HUDEP-2 (cell line): ENCODE data around the gene ANXA1.

Source experiments
- DNase-seq, 76 experiments: peaks; one replicate each; lab custom pipeline; 2025; ENCODE audit not compliant: unreplicated experiment in 76 of 76; lab: John Stamatoyannopoulos, UW

The ANXA1 gene

DNA sequence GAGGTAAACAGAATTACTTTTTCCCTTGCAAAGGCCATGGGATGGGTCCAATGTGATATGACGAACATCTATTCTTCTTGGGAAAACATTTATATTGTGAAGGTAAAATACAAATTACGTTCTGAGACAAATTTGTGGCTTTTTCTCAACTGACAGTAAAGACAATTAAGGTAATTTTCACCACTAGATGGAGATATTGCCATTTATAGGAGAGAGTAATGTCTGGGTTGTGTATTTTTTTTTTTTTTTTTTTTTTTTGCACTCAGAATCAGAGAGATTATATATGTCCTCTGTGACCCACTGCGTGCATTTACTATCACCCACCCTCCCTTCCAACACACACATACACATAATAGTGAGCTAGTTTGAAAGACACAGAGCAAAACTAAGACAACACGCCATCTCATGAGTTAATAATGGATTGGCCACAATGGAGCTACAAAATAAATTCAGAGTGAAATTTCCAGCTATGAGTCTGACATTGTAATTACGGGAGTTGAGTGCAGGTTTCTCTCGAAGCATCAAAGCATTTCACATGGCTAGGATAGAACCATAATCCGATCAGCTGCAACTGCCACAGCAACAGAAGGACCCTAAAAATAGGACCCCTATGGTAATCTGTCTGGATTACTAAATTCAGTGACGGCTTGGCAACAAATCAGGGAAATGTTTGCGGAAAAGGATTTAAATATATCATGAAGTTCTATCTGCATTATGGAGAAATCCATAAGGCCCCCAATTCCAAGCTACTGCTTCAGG lies 49.2 kb downstream of the ANXA1 start:
- DNase-seq: peak in 23 of 76 experiments; percentile 1 to 63 (median 27)

- DNase-seq: no peak
Observed at GRCh38 chr9:73202980-73203379, 51.3 kb downstream of the ANXA1 start.

DNA sequence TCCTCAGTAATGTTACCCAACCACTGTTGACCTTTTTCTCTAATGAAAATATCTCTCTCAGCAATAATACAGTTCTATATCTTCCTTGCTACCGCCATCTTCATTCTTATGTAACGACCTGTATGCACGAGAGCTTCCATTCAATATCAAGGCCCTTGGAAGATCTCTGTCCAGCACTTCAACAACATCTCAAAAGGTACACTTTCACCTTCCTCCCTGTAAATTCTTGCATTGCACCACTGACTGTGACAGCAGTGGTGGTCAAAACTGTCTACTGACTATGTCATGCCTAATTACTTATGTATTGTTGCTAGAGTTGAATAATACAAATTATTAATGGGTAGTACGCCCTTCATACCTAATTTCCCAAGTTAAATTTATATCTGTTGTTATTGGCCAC lies 53.3 kb downstream of the ANXA1 start:
- no peak for DNase-seq

DNA sequence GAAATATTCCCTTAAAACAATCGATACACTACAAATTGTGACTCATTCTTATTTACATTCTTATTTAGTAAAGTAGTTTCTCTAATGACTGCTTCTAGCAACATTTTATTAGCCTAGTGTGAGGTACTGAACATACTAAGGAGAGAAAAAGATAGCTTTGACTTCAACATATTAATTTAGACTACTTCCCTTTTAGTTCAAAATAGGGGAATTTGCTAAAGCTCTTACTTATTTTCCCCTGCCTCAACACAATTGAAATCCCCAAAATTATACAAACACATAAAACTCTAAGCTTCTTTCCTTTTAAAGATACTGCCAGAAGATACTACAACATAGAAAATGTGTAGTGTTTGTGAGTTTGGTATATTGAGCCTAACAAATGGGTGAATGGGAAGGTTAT lies 55.2 kb downstream of the ANXA1 start:
- DNase-seq: no peak

GRCh38 chr9:73210886-73211666 lies 59.4 kb downstream of the ANXA1 start:
- DNase-seq: no peak

- DNase-seq: no peak
Observed at GRCh38 chr9:73213300-73213699, 61.6 kb downstream of the ANXA1 start.

DNA sequence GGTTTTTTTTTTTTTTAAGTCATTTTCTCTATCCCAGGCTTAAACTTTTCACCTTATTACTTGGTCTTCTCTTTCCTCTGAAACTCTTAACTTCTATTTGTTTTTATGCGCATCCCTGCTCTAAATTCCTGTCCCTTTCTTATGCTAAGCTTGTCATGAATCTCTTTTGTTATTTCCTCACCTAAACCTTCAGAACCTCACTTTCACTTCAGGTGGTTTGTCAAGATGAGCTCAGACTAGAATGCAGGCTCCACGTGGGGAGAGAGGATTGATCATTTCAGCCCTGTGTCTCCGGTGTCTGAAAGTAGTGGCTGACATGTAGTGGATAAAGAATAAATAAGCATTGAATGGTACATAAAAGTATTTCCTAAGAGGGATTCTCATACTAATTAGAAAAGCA lies 63.6 kb downstream of the ANXA1 start:
- no peak for DNase-seq

DNA sequence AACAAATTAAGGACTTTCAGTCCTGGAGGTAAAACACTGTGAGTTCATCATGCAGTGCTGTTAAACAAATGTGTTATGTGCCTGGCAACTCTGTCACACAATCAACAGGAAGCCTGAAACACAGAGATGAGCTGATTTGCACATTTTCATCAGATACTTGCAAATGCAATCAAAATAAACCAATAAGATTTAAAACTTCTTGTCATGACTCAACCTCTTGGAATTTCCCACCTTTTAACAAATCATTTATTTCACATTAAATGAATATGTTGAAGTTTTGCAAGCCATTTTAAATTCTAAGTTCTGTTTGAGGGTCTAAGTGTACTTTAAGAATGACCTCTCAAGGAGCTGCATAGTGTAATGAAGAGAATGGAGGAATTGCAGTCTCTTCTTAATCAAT lies 64.4 kb downstream of the ANXA1 start:
- no peak for DNase-seq
